ENCODE data around the gene BLOC1S3.

The BLOC1S3 gene

GRCh38 chr19:45178262-45179071, at the start of gene BLOC1S3:
Gene BLOC1S3, plus strand, starts transcription at chr19:45178784. Its CDS starts 513 bp downstream, at chr19:45179297.
- peak; percentile 99 for DNase-seq (ENCODE audit: low read depth, low spot score)

GRCh38 chr19:45128806-45129205, 49.8 kb upstream of the BLOC1S3 start:
- DNase-seq (ENCODE audit: low read depth, low spot score): no peak

GRCh38 chr19:45130236-45130635, 48.3 kb upstream of the BLOC1S3 start:
- no peak for DNase-seq (ENCODE audit: low read depth, low spot score)

GRCh38 chr19:45130888-45131615, 47.5 kb upstream of the BLOC1S3 start:
- DNase-seq (ENCODE audit: low read depth, low spot score): no peak

GRCh38 chr19:45133661-45134060, 44.9 kb upstream of the BLOC1S3 start:
- no peak for DNase-seq (ENCODE audit: low read depth, low spot score)

- no peak for DNase-seq (ENCODE audit: low read depth, low spot score)
Measured at GRCh38 chr19:45135176-45135885, 43.3 kb upstream of the BLOC1S3 start.

- DNase-seq (ENCODE audit: low read depth, low spot score): no peak
Measured at GRCh38 chr19:45136507-45137178, 41.9 kb upstream of the BLOC1S3 start.

- DNase-seq (ENCODE audit: low read depth, low spot score): no peak
Measured at GRCh38 chr19:45137179-45137761, 41.3 kb upstream of the BLOC1S3 start.

- no peak for DNase-seq (ENCODE audit: low read depth, low spot score)
Measured at GRCh38 chr19:45138303-45138751, 40.3 kb upstream of the BLOC1S3 start.

GRCh38 chr19:45139286-45140143, 39.1 kb upstream of the BLOC1S3 start:
- no peak for DNase-seq (ENCODE audit: low read depth, low spot score)

GRCh38 chr19:45140144-45140503, 38.5 kb upstream of the BLOC1S3 start:
- no peak for DNase-seq (ENCODE audit: low read depth, low spot score)

- no peak for DNase-seq (ENCODE audit: low read depth, low spot score)
Measured at GRCh38 chr19:45140533-45140932, 38.1 kb upstream of the BLOC1S3 start.

- no peak for DNase-seq (ENCODE audit: low read depth, low spot score)
Measured at GRCh38 chr19:45141203-45141900, 37.2 kb upstream of the BLOC1S3 start.

- DNase-seq (ENCODE audit: low read depth, low spot score): no peak
Measured at GRCh38 chr19:45142016-45142725, 36.4 kb upstream of the BLOC1S3 start.

- DNase-seq (ENCODE audit: low read depth, low spot score): no peak
Measured at GRCh38 chr19:45142726-45143110, 35.9 kb upstream of the BLOC1S3 start.

GRCh38 chr19:45144431-45145269, 33.9 kb upstream of the BLOC1S3 start:
- DNase-seq (ENCODE audit: low read depth, low spot score): no peak

- no peak for DNase-seq (ENCODE audit: low read depth, low spot score)
Measured at GRCh38 chr19:45145270-45146189, 33.1 kb upstream of the BLOC1S3 start.

Data from activated naive CD8-positive, alpha-beta T cell treated with anti-CD3 and anti-CD28 coated beads, Interleukin-2, amount 50 U/mL, for 16 hours (primary cell).